ENCODE measurements around the gene OLFML1.

OLFML1 gene

GRCh38 chr11:7547687-7548086 is 62.4 kb downstream of the OLFML1 start:
- DNase-seq (ENCODE audit: low read depth, low spot score): no peak
- in situ Hi-C loops (cut with HindIII; ENCODE audit: low sequenced_read_pairs): no loop called here
- no peak for TF ChIP-seq CTCF (IDR thresholded peaks at IDR 0.05; ENCODE audit: low read depth, low read length)
- no peak overlapping the region for H3K4me3 ChIP-seq (ENCODE audit: low read depth, low read length)

DNA sequence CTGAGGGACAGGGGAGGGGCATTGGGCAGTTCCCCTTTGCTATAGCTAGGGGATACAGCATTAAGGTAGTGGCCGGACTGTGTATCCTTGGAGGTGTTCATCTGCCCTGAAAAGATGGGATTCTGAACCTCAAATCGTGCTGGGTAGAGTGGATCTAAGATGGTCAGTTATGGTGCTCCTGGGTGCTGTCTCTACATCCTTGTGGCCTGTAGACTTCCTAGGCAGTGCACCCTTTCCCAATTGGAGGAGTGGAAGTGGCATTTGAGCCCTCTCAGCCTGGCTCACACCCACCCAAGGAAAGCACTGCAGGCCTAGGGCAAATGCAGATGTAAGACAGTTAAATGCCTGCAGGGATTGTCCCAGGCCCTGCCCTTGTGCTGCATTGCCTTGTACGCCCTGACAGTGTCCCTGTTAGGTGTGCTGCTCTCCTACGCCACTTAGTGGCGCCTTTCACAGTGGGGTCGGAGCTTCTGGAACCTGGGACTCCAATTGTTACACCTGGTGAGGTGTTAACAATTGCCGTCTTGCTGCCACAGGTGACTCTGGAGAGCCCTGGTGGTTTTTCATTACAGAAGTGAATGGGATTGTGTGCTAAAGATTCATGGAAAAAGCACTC is 63.5 kb downstream of the OLFML1 start:
- in situ Hi-C loops (cut with HindIII; ENCODE audit: low sequenced_read_pairs): no loop called here
- no peak for DNase-seq (ENCODE audit: low read depth, low spot score)
- TF ChIP-seq CTCF (IDR thresholded peaks at IDR 0.05; ENCODE audit: low read depth, low read length): peak; percentile 9
- H3K4me3 ChIP-seq (ENCODE audit: low read depth, low read length): no peak overlapping the region

- no peak for DNase-seq (ENCODE audit: low read depth, low spot score)
- in situ Hi-C loops (cut with HindIII; ENCODE audit: low sequenced_read_pairs): no loop called here
- TF ChIP-seq CTCF (IDR thresholded peaks at IDR 0.05; ENCODE audit: low read depth, low read length): no peak
- no peak overlapping the region for H3K4me3 ChIP-seq (ENCODE audit: low read depth, low read length)
These were observed 64.4 kb downstream of the OLFML1 start for GRCh38 chr11:7549681-7550080.

- no peak for DNase-seq (ENCODE audit: low read depth, low spot score)
- no peak overlapping the region for H3K4me3 ChIP-seq (ENCODE audit: low read depth, low read length)
- in situ Hi-C loops (cut with HindIII; ENCODE audit: low sequenced_read_pairs): no loop called here
- no peak for TF ChIP-seq CTCF (IDR thresholded peaks at IDR 0.05; ENCODE audit: low read depth, low read length)
These were observed 66.3 kb downstream of the OLFML1 start for GRCh38 chr11:7551571-7551970.

DNA sequence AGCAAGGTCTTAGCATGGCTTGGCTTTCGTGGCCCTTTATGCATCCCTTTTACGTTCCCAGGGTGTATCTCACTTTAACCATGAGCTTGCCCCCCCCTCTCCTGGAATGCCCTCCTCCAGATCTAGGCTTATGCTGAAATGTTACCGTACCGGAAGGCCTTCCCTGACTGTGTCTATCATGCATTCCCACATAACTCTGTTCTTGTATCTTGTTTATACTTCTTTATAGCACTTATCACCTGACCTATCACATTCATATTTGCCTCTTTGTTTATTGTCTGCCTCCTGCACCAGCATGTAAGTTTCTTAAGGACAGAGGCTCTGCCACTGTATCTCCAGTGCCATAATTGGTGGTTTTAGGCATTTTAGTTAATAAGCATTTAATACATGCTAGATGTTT is 67.4 kb downstream of the OLFML1 start:
- in situ Hi-C loops (cut with HindIII; ENCODE audit: low sequenced_read_pairs): no loop called here
- no peak for TF ChIP-seq CTCF (IDR thresholded peaks at IDR 0.05; ENCODE audit: low read depth, low read length)
- H3K4me3 ChIP-seq (ENCODE audit: low read depth, low read length): no peak overlapping the region

GRCh38 chr11:7555052-7555699 is 69.9 kb downstream of the OLFML1 start:
- in situ Hi-C loops (cut with HindIII; ENCODE audit: low sequenced_read_pairs): no loop called here
- no peak overlapping the region for H3K4me3 ChIP-seq (ENCODE audit: low read depth, low read length)
- no peak for TF ChIP-seq CTCF (IDR thresholded peaks at IDR 0.05; ENCODE audit: low read depth, low read length)
- no peak for DNase-seq (ENCODE audit: low read depth, low spot score)

More for the DNA sequence above, 67.4 kb downstream of the OLFML1 start:
- no peak for DNase-seq (ENCODE audit: low read depth, low spot score)
